Activated CD4-positive, CD25-positive, alpha-beta regulatory T cell (primary cell): ENCODE results near the gene PAM16.
"Not testable (repeated sequence)": the region's sequence is repeated elsewhere in the genome, so short reads cannot be mapped to it uniquely, and the experiment has no call there.

Experiments used
- DNase-seq, 4 experiments: peaks; one replicate each; lab custom pipeline; 2025; lab: John Stamatoyannopoulos, UW

Gene PAM16

GRCh38 chr16:4353675-4354074 is 2.6 kb upstream of the PAM16 start:
- no peak for DNase-seq

- DNase-seq = no peak
Measured at GRCh38 chr16:4352843-4353242, 1.7 kb upstream of the PAM16 start.

GRCh38 chr16:4351880-4352279 is 759 bp upstream of the PAM16 start:
- DNase-seq = no peak

- peak in 1 of 4 experiments; percentile 14 for DNase-seq
Measured at GRCh38 chr16:4350365-4350786, 745 bp downstream of the PAM16 start.

GRCh38 chr16:4349332-4349731 is 1.8 kb downstream of the PAM16 start:
- no peak for DNase-seq

- DNase-seq = no peak
Measured at GRCh38 chr16:4347765-4348509, 3.2 kb downstream of the PAM16 start.

- no peak for DNase-seq
Measured at GRCh38 chr16:4347010-4347409, 4.1 kb downstream of the PAM16 start.

GRCh38 chr16:4345836-4346781 is 5.0 kb downstream of the PAM16 start:
- DNase-seq = no peak

- DNase-seq = no peak
Measured at GRCh38 chr16:4344983-4345835, 5.9 kb downstream of the PAM16 start.

GRCh38 chr16:4344300-4344982 is 6.7 kb downstream of the PAM16 start:
- not testable (repeated sequence) for DNase-seq

GRCh38 chr16:4342866-4343744 is 8.0 kb downstream of the PAM16 start:
- DNase-seq = no peak

- no peak for DNase-seq
Measured at GRCh38 chr16:4341250-4341649, 9.9 kb downstream of the PAM16 start.

- no peak for DNase-seq
Measured at GRCh38 chr16:4340443-4340842, 10.7 kb downstream of the PAM16 start.

- DNase-seq = no peak
Measured at GRCh38 chr16:4339909-4340308, 11.2 kb downstream of the PAM16 start.

- DNase-seq = no peak
Measured at GRCh38 chr16:4339455-4339854, 11.7 kb downstream of the PAM16 start.

GRCh38 chr16:4338712-4339299 is 12.3 kb downstream of the PAM16 start:
- DNase-seq = no peak

- DNase-seq = no peak
Measured at GRCh38 chr16:4338125-4338582, 13.0 kb downstream of the PAM16 start.

GRCh38 chr16:4337540-4338088 is 13.5 kb downstream of the PAM16 start:
- DNase-seq = no peak

- DNase-seq = no peak
Measured at GRCh38 chr16:4336701-4337539, 14.2 kb downstream of the PAM16 start.
